HL-60 (cell line): ENCODE results near the gene ENTPD7.

ENCODE experiments used
- DNase-seq, 2 experiments: peaks; one replicate each; pipeline ENCODE4 v3.0.0-alpha.2; 2010 to 2020; ENCODE audit warnings: low read depth in 1 of 2, low spot score in 1 of 2
- H3K27ac ChIP-seq: fragments of 250-450 bp; sonication (Bioruptor Pico); replicated peaks from 2 replicates; pipeline ENCODE4 v1.5.1; 2020; ENCODE audit warnings: mild to moderate bottlenecking, moderate library complexity
- H3K27me3 ChIP-seq: fragments of 250-450 bp; sonication (Bioruptor Pico); 2 replicates; pipeline ENCODE4 v1.5.1; 2021; ENCODE audit warnings: mild to moderate bottlenecking, moderate library complexity; ENCODE audit not compliant: insufficient read depth, poor library complexity, severe bottlenecking
- H3K4me3 ChIP-seq: replicated peaks from 2 replicates; pipeline ENCODE4 v1.5.1; 2011; ENCODE audit warnings: mild to moderate bottlenecking, control low read depth, low read length; ENCODE audit not compliant: insufficient read depth
- CTCF ChIP-seq: IDR thresholded peaks from one replicate; pipeline ENCODE4 v1.5.1; 2011; ENCODE audit warnings: low read length, control low read depth, inconsistent platforms; ENCODE audit not compliant: insufficient read depth
- GABPA ChIP-seq: IDR thresholded peaks from 2 replicates; pipeline ENCODE4 v1.6.1; 2012; ENCODE audit warnings: low read depth
- POLR2AphosphoS5 ChIP-seq: IDR thresholded peaks from 2 replicates; pipeline ENCODE4 v1.6.1; 2012; ENCODE audit warnings: low read depth
- REST ChIP-seq: IDR thresholded peaks from 2 replicates; pipeline ENCODE4 v1.6.1; 2012; ENCODE audit warnings: low read depth; ENCODE audit not compliant: insufficient replicate concordance
- SPI1 ChIP-seq: IDR thresholded peaks from 2 replicates; pipeline ENCODE4 v1.6.1; 2012; ENCODE audit warnings: low read depth, mild to moderate bottlenecking, borderline replicate concordance

Gene ENTPD7

GRCh38 chr10:99676426-99676825, 17.1 kb downstream of the ENTPD7 start:
- no peak for DNase-seq
- Histone ChIP-seq H3K27ac (no peak overlapping the region), H3K4me3 (no peak overlapping the region), H3K27me3 (no peaks in the 10 kb centered on the region)
- TF ChIP-seq SPI1 (no peak), CTCF (no peak)

- no peaks in the 10 kb centered on the region for H3K27me3 ChIP-seq
- DNase-seq = no peak
- H3K27ac ChIP-seq = no peak overlapping the region
- H3K4me3 ChIP-seq = no peak overlapping the region
- no peak for TF ChIP-seq SPI1
- TF ChIP-seq REST = no peak
- no peak for TF ChIP-seq POLR2AphosphoS5
- no peak for TF ChIP-seq CTCF
- TF ChIP-seq GABPA = no peak
Observed at GRCh38 chr10:99676895-99677294, 17.6 kb downstream of the ENTPD7 start.

- Histone ChIP-seq H3K27me3 (no peaks in the 10 kb centered on the region), H3K27ac (no peak overlapping the region), H3K4me3 (no peak overlapping the region)
- TF ChIP-seq CTCF = no peak
- TF ChIP-seq POLR2AphosphoS5 = no peak
- no peak for TF ChIP-seq REST
- no peak for TF ChIP-seq SPI1
- no peak for TF ChIP-seq GABPA
- no peak for DNase-seq
Observed at GRCh38 chr10:99678921-99679320, 19.6 kb downstream of the ENTPD7 start.

GRCh38 chr10:99681553-99681952, 22.2 kb downstream of the ENTPD7 start:
- H3K4me3 ChIP-seq = no peak overlapping the region
- DNase-seq = no peak
- no peaks in the 10 kb centered on the region for H3K27me3 ChIP-seq
- TF ChIP-seq CTCF (no peak), POLR2AphosphoS5 (no peak), REST (no peak), GABPA (no peak), SPI1 (no peak)
- H3K27ac ChIP-seq = no peak overlapping the region
